KOPT-K1 (cell line): ENCODE data around the gene TNN.
"Not testable (repeated sequence)": the region's sequence is repeated elsewhere in the genome, so short reads cannot be mapped to it uniquely, and the experiment has no call there.

Source experiments
- H3K27ac ChIP-seq: fragments of 200-600 bp; sonication (generic); 2 replicates; pipeline ENCODE4 v1.5.1; 2016; ENCODE audit warnings: antibody characterized with exemption, mild to moderate bottlenecking, low read depth, low read length; ENCODE audit not compliant: poor library complexity, severe bottlenecking
- H3K36me3 ChIP-seq: fragments of 200-600 bp; sonication (generic); 2 replicates; pipeline ENCODE4 v1.5.1; 2017; ENCODE audit warnings: antibody characterized with exemption, mild to moderate bottlenecking, low read length, moderate library complexity; ENCODE audit not compliant: insufficient read depth
- H3K9me3 ChIP-seq: fragments of 200-600 bp; sonication (generic); 2 replicates; pipeline ENCODE4 v1.5.1; 2017; ENCODE audit warnings: antibody characterized with exemption, low read length, mild to moderate bottlenecking; ENCODE audit not compliant: insufficient read depth, poor library complexity, severe bottlenecking

Gene TNN

GRCh38 chr1:175080030-175080429, 12.4 kb downstream of the TNN start:
- H3K9me3 ChIP-seq, result no peaks in the 10 kb centered on the region
- no peaks in the 10 kb centered on the region for H3K36me3 ChIP-seq
- no peak overlapping the region for H3K27ac ChIP-seq

GRCh38 chr1:175081983-175082382, 14.3 kb downstream of the TNN start:
- no peaks in the 10 kb centered on the region for H3K36me3 ChIP-seq
- no peaks in the 10 kb centered on the region for H3K9me3 ChIP-seq
- no peak overlapping the region for H3K27ac ChIP-seq

- no peak overlapping the region for H3K27ac ChIP-seq
- no peaks in the 10 kb centered on the region for H3K9me3 ChIP-seq
Measured at GRCh38 chr1:175088525-175088951, 20.9 kb downstream of the TNN start.

GRCh38 chr1:175089136-175089718, 21.6 kb downstream of the TNN start:
- Histone ChIP-seq H3K9me3 (no peaks in the 10 kb centered on the region), H3K36me3 (no peaks in the 10 kb centered on the region), H3K27ac (no peak overlapping the region)

More at GRCh38 chr1:175088525-175088951, 20.9 kb downstream of the TNN start:
- no peaks in the 10 kb centered on the region for H3K36me3 ChIP-seq

- Histone ChIP-seq H3K27ac (no peak overlapping the region), H3K9me3 (no peaks in the 10 kb centered on the region), H3K36me3 (no peaks in the 10 kb centered on the region)
Measured at GRCh38 chr1:175090780-175091179, 23.1 kb downstream of the TNN start.

- H3K27ac ChIP-seq, result no peak overlapping the region
- H3K36me3 ChIP-seq, result no peaks in the 10 kb centered on the region
- H3K9me3 ChIP-seq, result no peaks in the 10 kb centered on the region
Measured at GRCh38 chr1:175094626-175095025, 27.0 kb downstream of the TNN start.

GRCh38 chr1:175095069-175095468, 27.4 kb downstream of the TNN start:
- Histone ChIP-seq H3K9me3 (no peaks in the 10 kb centered on the region), H3K36me3 (no peaks in the 10 kb centered on the region), H3K27ac (no peak overlapping the region)

GRCh38 chr1:175095978-175096607, 28.5 kb downstream of the TNN start:
- Histone ChIP-seq H3K9me3 (no peaks in the 10 kb centered on the region), H3K27ac (no peak overlapping the region), H3K36me3 (no peaks in the 10 kb centered on the region)

- H3K36me3 ChIP-seq, result no peaks in the 10 kb centered on the region
- no peaks in the 10 kb centered on the region for H3K9me3 ChIP-seq
- H3K27ac ChIP-seq, result no peak overlapping the region
Measured at GRCh38 chr1:175097361-175097760, 29.7 kb downstream of the TNN start.

GRCh38 chr1:175099916-175100315, 32.3 kb downstream of the TNN start:
- no peaks in the 10 kb centered on the region for H3K36me3 ChIP-seq
- no peaks in the 10 kb centered on the region for H3K9me3 ChIP-seq
- no peak overlapping the region for H3K27ac ChIP-seq

GRCh38 chr1:175102166-175102565, 34.5 kb downstream of the TNN start:
- H3K9me3 ChIP-seq, H3K27ac ChIP-seq, H3K36me3 ChIP-seq: not testable (repeated sequence)

GRCh38 chr1:175106536-175106935, 38.9 kb downstream of the TNN start:
- H3K36me3 ChIP-seq, H3K27ac ChIP-seq, H3K9me3 ChIP-seq: not testable (repeated sequence)

- not testable (repeated sequence) for H3K9me3 ChIP-seq, H3K27ac ChIP-seq, H3K36me3 ChIP-seq
Measured at GRCh38 chr1:175108331-175108820, 40.7 kb downstream of the TNN start.

- H3K9me3 ChIP-seq, result peaks cover 12% of the 10 kb centered on the region
- H3K36me3 ChIP-seq, result no peaks in the 10 kb centered on the region
- H3K27ac ChIP-seq, result no peak overlapping the region
Measured at GRCh38 chr1:175114996-175115395, 47.4 kb downstream of the TNN start.

GRCh38 chr1:175116210-175116798, 48.7 kb downstream of the TNN start:
- H3K9me3 ChIP-seq, result peaks cover 12% of the 10 kb centered on the region
- no peaks in the 10 kb centered on the region for H3K36me3 ChIP-seq
- H3K27ac ChIP-seq, result no peak overlapping the region

GRCh38 chr1:175116903-175117302, 49.3 kb downstream of the TNN start:
- Histone ChIP-seq H3K9me3 (peaks cover 12% of the 10 kb centered on the region), H3K27ac (no peak overlapping the region), H3K36me3 (no peaks in the 10 kb centered on the region)
